ELR (cell line): ENCODE data around the gene SLC11A2.

Source experiments
- DNase-seq: peaks from one replicate; pipeline ENCODE4 v3.0.0-alpha.2; 2015; ENCODE audit warnings: low read depth

SLC11A2 gene

GRCh38 chr12:51025836-51026638, at the start of gene SLC11A2:
Gene SLC11A2 (minus strand): TSS chr12:51026384. CDS start chr12:51010728, 15,656 bp downstream.
- DNase-seq, result peak; percentile 96

DNA sequence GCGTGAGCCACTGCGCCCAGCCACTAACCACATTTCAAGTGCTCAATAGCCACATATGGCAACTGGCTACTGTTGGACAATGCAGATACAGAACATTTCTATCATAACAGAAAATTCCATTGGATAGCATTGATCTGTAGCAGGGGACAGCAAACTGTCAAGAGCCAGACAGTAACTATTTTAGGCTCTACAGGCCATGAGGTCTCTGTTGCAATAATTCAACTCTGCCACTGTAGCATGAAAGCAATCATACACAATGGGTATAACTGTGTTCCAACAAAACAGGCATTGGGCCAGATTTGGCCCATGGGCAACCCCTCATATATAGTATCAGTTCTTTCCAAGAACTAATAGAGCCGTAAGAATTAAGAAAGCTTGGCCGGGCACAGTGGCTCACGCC, 49.2 kb upstream of the SLC11A2 start:
- DNase-seq, result no peak

DNA sequence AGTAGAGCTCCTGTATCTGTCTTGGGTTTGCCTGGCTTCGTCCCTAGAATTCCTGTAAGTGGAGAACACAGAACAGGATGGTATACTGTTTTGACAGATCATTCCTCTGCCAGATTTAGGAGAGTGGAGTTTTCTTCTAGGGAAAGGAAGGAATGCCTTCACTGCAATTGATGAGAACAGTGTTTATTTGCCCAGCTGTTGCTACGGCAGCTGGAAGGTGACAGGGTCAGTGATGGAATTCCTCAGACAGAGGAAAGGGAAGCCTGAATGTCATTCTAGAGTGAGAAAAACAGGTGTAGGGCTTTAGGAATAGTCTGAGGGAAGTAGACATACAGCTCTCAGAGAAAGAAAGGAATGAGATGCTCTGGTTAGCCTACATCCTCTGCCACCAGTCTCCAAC, 45.5 kb upstream of the SLC11A2 start:
- DNase-seq, result no peak

DNA sequence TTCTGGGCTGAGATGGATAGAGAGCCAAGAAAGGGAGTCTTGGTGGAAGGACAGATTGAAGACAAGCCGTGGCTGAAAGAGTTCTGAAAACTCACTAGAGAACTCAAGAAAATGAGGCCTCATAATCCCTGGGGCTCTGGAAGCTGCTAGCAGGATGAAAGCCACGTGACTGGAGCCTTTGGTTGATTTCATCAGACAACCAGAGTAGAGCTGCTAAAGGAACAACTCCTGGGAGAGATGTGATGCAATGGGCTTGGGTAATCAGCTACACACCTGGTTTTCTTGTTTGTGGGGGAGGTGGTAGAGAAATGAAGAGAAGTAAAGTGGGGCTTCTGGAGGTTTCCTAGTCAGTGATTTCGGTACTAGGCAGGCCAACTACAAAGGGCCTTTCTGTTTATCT, 43.8 kb upstream of the SLC11A2 start:
- no peak for DNase-seq

DNA sequence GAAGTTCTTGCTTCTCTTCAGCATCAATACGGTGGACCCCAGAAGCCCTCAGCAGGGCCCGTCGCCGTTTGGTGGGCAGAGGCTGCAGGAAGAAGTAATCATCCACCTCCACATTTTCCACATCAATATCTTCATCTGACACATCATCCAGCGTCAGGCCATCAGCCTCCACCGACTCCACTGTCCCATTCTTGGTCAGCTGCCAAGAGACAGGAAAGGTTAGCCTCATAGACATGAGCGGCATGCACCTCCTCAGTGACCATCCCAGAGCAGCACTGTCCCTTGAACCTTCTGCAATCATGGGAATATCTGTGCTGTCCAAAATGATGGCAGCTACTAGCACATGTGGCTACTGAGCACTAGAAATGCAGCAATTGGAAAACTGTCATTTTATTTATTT, 41.6 kb upstream of the SLC11A2 start:
- DNase-seq, result no peak

DNA sequence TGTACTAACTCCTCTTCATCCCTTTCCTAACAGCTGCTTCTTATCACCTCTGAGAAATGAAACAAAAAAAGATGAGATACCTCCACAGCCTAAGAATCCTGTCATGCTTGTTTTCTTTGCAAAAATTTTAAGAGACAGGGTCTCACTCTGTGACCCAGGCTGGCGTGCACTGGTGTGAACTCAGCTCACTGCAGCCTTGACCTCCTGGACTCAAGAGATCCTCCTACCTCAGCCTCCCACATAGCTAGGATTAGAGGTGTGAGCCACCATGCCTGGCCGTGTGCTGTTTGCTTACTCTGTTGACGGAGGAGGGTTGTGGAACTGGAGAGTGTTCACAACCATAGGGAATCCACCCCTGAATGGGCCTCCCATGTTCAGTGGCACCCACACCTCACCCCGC, 41.0 kb upstream of the SLC11A2 start:
- no peak for DNase-seq

GRCh38 chr12:51065530-51065929, 39.3 kb upstream of the SLC11A2 start:
- DNase-seq, result no peak

- DNase-seq, result no peak
Observed at GRCh38 chr12:51062631-51063397, 36.6 kb upstream of the SLC11A2 start.

DNA sequence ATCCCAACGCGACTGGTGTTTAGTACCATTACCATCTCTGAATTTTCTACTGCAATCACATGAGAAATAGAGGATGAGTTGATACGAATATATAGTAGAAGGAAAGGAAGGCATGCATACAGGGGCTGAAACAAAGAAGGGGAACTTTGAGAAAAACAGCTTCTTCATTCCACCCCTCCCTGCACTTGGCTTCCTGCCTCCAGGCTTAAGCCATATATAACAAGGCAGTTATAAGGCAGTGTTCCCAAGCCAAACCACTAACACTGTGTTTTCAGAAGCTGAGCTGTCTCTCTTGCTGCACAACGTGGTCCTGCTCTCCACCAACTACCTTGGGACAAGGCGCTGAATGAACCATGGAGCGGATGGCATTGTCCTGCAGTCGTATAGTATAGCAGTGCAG, 32.9 kb upstream of the SLC11A2 start:
- DNase-seq, result no peak

DNA sequence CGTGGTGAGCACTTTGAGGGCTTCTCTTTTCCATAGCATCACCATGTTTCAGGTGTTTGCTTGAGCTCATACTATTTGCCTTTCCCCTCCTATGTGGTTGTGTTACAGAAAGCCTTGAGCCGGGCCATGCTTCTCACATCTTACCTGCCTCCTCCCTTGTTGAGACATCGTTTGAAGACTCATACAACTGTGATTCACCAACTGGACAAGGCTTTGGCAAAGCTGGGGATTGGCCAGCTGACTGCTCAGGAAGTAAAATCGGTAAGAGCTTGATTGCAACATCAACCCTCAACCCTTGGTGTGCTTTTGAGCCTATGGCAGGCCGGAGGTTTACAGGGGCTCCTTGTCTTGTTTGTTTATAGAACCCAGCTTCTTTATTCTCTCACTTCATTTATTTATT, 30.1 kb upstream of the SLC11A2 start:
- DNase-seq, result peak; percentile 88

GRCh38 chr12:51055060-51055459, 28.9 kb upstream of the SLC11A2 start:
- DNase-seq, result peak; percentile 26

GRCh38 chr12:51051787-51052186, 25.6 kb upstream of the SLC11A2 start:
- no peak for DNase-seq

DNA sequence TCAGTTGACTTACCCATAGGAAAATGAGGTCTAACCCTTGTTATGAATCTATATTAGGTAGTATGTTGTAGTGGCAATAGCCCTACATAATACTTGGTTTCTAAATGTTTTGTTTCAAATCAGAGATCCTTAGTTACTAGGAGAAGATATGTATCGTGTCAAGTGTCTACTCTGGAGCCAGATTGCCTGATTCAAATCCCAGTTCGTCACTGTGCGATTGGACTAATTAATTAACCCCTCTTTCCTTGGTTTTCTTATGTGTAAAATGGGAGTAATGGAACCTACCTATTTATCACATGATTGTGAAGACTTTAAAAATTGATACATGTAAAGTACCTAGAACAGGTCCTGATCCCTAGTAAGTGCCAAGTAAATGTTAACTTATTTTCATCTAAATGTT, 23.3 kb upstream of the SLC11A2 start:
- DNase-seq, result no peak

GRCh38 chr12:51048661-51049251, 22.6 kb upstream of the SLC11A2 start:
- DNase-seq, result peak; percentile 17

DNA sequence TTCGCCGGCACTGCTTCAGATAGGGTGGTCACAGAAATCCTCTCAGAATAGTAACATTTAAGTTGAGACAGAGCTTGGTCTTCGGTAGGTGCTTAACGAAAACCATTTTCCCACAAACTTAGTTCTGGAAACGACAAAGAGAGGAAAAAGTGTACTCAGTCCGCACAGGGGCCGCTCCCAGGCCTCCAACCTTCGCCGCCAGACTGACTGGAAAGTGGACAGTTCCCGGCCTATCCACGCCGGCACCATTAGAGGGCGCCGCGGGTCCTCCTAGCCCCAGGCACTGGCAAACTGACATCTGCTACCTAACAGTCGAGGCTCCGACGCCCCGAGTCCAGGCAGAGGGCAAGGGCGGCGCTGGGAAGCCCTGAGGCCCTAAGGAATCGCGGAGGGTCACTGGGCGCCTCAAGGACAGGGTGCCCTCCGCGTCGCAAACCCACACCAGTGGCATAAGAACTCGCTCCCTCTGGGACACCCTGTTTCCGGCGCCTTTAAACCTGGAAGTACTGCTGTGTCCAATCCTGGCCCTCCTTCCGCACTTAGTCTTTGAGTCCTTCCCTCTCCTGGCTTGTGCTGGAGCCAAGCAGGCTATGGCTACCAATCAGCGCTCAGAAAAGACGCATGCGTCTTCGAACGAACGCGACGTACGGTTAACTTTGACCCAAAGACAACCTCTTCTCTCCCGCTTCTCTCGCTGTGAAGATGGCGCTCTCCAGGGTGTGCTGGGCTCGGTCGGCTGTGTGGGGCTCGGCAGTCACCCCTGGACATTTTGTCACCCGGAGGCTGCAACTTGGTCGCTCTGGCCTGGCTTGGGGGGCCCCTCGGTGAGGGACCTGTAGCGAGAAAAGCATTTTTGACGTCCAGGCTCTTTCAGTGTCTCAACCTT, 21.7 kb upstream of the SLC11A2 start, which contains the start of gene LETMD1:
LETMD1 (plus strand) TSS at position 673 of the 886 bp plus-strand sequence; CDS start at position 703, 30 bp downstream.
- peak; percentile 99 for DNase-seq

GRCh38 chr12:51036279-51036678, 10.1 kb upstream of the SLC11A2 start:
- no peak for DNase-seq

DNA sequence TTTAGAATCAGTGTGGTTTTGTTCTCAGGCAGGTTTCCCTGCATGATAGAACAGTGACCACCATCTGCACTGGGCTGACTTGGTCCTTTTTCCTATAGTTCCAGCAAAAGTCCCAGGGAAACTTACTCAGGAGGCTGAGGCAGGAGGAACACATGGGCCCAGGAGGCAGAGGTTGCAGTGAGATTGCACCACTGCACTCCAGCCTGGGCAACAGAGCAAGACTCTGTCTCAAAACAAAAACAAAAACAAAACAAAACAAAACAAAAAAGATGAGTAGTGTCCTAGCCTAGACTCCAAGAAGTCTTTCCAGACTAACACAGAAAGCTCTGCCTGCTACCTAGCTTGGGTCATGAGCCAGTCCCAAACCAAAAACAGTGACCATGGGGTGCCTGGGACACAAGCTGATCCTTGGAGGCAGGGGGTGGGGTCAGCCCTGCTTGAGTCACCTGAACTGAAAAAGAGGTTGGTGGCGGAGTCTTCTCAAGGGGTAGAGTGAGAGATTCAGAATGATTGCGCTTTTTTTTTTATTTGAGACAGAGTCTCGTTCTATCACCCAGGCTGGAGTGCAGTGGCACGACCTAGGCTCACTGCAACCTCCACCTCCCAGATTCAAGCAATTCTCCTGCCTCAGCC, 7.4 kb upstream of the SLC11A2 start:
- DNase-seq, result no peak

DNA sequence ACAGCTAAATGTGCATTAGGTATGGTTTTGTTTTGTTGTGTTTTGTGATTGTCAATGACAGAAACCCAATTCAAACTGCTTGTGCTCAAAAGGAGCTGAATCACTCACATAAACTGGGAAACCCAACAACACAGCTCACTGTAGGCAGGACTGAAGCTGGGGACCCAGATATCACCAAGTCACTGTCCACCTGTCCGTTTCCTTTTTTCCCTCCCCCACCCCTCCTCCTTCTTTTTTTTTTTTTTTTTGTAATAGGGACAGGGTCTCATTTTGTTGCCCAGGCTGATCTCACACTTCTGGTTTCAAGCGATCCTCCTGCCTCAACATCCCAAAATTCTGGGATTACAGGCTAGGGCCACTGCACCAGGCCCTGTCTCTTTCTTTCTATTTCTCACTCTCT, 6.9 kb upstream of the SLC11A2 start:
- DNase-seq, result no peak

DNA sequence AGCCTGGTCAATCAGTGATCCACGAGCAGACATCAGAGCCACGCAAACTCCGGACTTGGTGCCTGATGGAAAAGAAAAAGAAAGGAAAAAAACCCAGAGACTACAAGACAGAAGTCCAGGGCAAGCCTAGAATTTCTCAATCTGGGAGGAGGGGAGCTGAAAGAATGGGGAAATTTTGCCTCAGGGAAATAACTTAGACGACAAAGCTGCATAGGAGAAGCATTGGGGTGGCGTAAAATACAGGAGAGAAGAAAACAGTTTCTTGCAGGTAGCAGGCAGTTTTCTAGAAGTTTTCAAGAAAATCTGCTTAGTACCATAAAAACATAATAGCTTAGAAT, 2.6 kb upstream of the SLC11A2 start:
- peak; percentile 28 for DNase-seq

DNA sequence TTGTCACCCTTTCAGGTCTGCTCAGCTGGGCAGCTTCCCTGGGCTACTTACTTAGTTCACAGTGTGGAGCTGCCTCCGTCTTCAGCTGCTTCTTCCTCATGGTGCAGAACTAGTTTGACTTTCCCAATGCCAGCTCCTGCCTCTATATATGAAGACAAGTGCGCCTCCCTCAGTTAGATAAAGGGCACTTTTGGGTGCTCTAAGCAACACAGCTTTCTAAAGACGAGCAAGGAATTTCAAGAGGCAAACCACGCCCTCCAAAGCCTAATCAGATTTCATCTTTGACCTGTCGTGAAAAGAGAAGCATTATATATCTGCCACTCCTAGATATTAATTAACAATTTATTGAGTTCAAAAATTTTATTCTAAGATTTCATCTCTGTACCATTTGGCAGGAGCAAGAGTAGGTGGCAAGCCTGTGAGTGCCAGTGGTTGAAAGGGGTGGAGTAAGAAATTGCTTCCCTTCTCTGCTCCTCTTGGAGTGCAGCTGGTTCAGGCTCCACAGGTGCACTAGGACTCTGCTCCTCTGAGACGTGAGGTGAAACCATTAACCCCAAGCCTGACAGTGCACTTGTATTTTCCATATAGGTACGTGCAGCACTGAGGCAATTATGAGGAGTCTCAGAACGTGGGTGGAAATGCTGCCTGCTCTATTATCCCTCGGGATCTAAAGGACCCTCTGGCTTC, 2.1 kb upstream of the SLC11A2 start:
- DNase-seq, result peak; percentile 73

DNA sequence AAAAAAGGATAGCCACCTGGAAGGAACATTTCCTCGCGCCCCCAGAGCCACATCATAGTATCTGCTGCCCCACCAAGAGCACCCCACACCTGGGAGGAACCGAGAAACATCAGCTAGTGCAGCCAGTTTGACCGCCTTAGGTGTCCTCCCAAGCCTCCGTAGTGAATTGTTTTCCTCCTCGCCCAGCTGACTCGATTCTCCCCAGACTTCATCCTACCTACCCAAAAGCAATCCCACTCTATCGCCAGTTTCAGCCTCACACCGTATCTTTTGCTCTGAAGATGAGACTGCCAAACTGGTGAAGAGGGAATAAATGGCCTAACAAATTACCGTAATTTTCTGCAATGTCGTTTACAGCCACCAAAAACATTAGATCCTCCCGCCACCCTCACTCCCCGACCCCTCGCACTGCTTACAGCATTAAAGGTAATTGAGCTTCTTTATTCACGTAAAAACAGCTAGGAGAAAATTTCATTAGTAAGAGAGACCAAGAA, 1.2 kb upstream of the SLC11A2 start:
- no peak for DNase-seq
